ENCODE data around the gene NOTUM.
"Not testable (repeated sequence)": the region's sequence is repeated elsewhere in the genome, so short reads cannot be mapped to it uniquely, and the experiment has no call there.

The NOTUM gene

DNA sequence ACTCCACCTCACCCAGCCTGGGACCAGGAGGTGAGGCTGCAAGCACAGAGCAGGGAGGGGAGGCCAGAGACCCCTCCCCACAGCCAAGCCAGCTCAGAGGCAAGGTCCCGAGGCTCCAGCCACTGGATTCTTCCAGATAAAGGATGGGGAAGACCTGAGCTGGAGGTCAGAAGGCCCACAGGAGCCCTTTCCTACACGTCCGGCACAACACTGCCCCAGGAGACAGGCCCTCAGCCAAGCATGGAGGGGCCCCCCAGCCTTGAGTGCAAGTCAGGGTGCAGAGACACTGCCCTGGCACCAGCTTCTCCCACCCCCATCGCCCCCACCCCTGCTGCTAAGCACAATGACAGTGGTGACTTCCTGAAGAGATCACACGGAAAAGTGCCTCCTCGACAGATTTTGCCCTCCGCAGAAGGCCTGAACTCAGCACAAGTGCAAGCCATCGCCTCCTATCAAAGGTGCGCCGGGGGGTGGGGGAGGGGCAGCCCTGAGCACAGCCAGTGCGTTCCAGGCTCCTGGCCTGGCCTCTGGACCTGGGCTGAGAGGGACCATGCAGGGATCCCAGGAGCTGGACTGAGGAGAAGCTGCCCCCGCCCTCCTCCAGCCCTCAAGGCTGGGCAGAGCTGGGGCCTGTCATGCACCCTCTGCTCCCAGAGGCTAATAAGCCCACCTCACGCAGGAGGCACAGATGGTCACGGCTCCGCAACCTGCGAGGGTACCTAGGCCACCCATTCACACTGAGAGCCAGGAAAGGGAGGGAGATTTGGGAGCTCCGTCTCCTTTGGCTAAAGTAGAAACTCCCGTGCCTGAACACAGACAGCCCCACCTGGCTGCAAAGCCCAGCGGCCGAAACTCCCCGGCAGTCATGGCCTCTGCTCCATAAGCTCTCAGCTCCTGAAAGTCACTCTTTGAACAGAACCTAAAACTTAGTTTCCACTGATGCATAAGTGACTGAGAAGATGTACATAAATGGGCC lies 36.1 kb downstream of the NOTUM start:
- no peak for DNase-seq (ENCODE audit: low read depth in 2 of 2)

DNA sequence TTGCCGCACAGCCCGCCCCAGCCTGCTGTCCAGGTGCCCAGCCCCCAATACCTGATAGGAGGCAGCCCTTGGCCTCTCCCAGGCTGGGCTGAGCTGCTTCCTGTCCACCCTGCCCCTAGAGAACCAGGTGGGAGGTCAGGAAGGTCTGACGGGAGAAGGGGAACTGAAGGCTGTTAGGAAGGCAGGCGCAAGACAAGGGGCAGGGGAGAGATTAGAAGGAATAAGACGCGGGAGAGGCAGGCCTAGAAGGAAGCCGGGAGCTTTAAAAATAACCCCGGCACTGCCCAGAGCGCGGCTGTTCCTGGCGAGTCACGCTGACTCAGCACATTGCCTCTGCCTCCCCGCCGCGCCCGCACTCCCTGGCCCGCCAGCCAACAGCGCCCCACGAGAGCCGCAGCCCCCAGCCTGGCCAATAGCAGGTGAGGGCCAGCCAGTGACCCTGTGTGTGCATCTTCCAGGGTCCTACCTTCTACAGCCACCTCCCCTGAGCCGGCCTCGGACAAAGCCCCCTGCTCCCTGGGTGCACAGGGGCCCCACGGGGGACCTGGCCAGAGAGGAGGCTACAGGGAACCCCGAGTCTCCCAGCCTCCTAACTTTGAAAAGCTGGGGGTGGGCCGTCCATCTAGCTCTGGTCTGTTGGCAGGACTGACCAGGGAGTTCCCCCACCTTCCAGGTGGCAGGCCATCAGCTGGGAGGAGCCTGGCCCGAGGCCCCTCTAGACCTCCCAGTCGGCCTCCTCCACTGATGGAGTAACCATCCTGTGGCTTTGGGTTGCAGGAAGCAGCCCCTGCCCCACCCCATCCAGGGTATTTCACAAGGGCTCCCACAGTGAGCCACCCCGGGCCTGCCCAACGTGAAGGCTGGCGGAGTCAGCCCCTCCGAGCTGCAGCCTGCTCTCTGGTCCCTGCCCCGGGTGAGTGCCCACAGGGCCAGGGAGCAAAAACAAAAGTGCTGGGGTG lies 37.4 kb downstream of the NOTUM start:
- no peak for DNase-seq (ENCODE audit: low read depth in 2 of 2)

DNA sequence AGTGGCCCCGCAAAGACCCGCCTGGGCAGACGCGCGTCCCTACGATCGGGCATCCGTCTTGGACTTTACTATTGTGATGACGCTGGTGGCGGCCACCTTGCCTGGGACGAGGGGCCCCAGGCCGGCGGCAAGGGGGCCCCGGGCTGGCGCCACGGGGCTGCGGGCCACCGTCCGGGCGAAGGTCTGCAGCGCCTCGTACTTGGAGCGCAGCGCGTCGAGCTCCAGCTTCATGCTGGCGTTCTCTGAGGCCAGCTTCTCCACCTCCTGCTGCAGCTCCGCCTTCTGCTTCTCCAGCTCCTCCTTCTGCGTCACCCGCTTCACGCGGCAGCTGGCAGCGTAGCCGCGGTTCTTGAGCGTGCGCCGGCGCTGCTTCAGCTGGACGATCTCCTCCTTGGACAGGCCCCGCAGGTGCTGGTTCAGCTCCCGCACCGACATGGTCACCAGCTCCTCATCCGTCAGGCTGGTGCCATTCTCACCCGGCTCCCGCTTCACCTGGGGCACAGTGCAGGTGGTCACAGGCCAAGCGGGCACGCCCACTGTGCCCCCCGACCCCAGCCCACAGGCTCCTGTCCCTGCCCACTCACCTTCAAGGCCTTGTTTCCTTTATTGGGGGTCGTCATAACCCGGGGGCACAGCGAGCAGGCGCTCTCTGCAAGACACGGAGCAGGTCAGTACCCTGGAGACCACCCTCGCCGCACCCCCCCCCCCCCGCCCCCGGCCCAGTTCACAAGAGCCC lies 38.3 kb downstream of the NOTUM start:
- no peak for DNase-seq (ENCODE audit: low read depth in 2 of 2)

DNA sequence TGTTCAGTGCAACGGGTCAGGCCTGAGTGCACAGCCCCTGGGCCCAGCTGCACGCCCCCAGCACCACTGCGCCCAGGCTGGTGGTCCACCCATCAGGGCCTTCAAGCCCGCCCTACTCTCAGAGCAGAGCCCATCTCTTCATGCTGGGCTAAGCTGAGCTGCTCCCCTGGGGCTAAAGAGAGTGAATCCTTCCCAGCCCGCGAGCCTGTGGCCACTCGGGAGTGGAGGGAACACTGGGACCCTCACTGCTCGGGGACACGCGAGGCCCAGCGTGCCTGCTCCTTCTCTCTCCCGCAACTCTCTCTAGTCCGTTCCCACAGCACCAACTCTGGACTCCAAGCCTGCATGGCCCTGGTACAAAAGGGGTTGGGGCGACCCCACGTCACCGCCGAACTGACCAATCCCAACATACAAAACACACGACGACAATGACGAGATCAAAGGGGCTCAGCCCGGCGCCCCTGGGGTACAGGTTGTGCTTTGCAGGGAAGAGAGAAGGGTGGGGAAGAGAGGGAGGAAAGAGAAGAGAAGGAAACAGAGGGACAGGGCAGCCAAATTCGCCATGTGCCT lies 38.9 kb downstream of the NOTUM start:
- no peak for DNase-seq (ENCODE audit: low read depth in 2 of 2)

DNA sequence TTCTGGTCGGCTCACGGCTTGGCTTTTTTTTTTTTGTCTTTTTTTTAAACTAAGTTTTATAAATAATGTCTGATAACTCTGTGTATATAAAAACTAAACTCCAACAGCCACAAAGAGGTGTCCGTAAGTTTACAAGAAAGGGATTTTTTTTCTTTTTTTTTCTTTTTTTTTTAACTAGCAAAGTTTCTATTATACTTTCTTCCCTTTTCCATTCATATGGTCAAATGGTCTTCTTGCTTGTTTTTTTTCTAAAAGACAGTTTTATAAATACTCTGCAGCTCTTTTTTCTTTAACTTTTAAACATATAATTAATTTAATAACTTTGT lies 39.5 kb downstream of the NOTUM start:
- no peak for DNase-seq (ENCODE audit: low read depth in 2 of 2)

DNA sequence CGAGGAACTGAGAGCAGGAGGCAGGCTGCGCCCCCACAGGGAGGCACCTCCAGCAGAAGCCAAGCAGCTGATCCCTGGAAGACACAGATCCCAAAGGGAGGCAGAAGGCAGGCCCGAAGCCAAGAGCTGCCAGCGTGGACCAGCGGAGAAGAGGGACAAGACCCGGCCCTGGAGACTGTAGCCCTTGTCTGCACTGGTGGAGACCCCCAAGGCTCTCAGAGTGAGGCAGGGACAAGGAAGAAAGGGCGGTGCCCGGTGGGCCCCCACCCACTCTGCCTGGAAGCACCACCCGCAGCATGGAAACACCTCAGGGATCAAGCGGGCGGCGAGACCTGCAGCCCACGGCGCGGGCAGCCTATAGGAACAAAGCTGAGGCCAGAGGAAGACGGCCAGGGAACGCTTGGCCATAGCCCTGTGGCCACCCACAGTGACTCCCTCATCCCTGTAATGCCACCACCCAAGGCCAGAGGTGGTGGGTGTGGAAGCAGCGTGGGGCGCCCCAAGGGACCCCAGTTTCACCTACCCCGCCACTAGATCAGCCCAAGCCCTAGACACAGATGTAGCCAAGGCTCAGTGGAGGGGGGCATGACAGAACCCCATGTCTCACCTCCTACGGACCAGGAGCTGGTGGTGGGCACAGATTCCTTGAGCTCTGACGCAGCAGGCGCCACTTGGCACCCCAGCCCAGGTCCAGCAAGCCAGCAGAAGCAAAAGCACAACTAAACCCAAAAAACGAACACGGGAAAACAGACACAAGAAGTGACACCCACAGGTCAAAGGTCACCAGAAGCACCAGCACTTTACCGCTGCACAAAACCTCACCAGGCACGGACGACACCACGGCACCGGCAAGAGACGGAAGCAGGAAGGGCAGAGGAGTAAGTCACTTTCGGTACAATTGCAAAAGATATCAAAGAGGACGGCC lies 40.1 kb downstream of the NOTUM start:
- no peak for DNase-seq (ENCODE audit: low read depth in 2 of 2)

DNA sequence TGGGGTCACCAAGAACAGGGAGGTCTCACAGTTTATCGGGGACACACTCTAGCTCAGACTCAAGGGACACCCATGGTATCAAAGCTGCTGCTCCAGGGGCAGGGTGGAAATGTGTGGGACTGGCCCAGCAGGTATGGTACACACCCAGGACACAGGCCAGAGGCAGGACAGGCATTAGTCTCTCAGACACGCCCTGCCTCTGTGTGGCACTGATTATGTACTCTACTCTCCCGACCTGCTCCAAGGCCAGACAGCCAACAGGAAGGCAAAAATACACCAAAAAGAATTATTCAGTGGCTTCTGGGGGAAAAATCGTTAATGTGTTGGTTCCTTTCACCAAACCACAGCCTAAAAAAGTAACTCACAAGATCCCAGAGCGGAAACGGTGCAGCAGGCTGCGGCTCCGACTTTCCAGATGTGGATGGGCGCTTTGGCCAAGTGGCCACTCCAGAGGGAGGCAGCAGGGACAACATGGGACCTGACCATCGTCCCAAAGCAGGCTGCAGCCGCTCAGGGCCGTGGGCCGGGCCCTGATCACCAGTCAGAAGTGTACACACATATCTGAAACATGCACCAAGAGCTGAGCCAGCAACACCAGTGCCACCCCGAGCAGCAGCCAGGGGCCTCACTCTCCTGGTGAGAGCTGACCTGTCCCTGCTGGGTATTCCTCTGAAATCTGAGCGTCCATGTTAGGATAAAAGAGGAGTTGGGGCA lies 42.0 kb downstream of the NOTUM start:
- no peak for DNase-seq (ENCODE audit: low read depth in 2 of 2)

DNA sequence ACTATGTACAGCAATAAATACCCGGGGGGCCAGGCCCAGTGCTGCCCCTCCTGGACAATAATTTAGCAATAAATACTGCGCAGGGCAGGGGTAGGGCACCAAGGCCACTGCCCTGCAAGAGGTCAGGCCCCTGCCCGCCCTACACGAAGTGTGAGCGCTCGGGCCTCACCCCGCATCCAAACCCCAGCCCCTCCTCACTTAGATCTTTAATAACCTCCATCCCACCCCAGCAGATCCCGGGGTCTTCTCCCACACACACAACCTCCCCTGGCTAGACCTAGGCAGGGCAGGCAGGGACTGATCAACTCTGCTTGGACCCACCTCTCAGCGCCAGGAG lies 42.7 kb downstream of the NOTUM start:
- not testable (repeated sequence) for DNase-seq (ENCODE audit: low read depth in 2 of 2)

DNA sequence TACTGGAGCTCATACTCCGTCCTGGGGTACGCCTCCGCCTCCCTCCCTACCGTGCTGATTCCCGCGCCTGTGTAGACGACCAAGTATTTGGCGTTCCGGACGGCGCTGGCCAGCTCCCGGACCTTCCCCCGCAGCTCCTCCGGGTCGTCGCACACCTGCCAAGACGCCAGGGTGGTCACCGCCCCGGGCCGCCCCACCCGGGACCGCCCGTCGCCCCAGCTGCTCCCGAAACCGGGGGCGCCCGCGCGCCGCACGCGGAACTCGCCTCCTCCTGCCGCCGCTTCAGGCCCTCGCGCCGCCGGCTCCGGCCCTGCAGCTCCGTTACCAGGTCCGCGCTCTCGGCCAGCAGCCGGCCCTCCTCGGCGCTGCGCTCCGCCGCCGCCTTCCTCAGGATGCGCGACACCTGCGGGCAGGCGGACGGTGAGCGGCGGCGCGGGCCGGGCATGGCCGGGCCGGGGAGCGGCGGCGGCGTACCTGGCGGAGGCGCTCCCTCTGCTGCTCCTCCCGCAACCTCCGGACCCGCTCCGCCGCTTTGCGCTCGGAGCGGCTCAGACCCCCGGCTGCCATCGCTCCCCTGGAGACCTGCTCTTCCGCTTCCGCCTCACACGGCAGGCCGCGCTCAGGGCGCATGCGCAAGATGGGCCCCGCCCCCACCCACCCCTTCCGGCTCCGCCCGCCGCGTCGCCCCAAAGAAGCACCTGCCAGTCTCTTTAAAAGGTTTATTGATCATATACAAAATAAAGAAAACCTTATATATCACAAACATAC lies 43.2 kb downstream of the NOTUM start, which contains the start of gene SIRT7:
SIRT7 (minus strand) TSS at position 612 of the 768 bp plus-strand sequence; CDS start at position 567, 45 bp downstream.
- DNase-seq (ENCODE audit: low read depth in 2 of 2): no peak

DNA sequence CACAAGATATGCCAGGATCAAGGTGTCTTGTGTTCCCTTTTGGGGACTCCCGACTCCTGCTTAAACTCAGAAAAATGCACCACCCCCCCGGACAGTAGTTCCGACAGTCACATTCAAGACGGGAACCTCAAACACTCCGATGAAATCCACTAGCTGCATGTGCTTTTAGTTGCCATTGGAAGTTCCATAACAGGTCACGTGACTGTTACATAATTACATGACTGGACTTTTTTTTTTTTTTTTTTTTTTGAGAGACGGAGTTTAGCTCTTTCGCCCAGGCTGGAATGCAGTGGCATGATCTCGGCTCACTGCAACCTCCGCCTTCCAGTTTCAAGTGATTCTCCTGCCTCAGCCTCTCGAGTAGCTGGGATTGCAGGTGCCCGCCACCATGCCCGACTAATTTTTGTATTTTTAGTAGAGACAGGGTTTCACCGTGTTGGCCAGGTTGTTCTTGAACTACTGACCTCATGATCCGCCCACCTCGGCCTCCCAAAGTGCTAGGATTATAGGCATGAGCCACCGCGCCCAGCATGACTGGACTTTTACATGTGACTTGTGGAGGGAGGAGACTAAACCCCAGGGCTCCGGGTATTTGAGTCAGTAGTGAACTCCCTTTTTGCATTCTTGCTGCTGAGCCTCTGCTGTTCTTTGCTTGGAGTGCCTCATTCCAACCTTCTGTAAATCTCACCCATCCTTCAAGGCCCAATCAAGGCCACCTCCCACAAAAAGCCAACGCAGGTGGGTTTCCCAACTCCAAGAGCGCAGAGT lies 44.6 kb downstream of the NOTUM start:
- no peak for DNase-seq (ENCODE audit: low read depth in 2 of 2)

DNA sequence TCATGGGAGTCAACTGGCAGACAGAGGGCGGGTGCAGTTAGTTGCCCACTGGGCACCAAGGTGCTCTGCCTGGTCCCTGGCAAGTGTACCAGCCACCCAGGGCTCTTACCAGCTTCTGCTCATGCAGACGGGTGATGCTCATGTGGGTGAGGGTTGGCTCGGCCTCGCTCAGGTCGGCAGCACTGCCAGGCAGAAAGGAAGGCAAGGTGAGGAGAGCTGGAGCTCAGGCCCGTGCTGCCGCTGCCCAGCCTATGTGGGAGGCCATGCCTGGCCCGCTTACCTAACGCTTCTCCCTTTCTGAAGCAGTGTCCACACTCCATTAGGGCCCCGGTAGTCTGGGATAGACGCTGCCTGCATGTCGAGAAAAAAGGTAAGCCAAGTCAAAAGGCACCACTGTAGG lies 45.7 kb downstream of the NOTUM start:
- DNase-seq (ENCODE audit: low read depth in 2 of 2): no peak

DNA sequence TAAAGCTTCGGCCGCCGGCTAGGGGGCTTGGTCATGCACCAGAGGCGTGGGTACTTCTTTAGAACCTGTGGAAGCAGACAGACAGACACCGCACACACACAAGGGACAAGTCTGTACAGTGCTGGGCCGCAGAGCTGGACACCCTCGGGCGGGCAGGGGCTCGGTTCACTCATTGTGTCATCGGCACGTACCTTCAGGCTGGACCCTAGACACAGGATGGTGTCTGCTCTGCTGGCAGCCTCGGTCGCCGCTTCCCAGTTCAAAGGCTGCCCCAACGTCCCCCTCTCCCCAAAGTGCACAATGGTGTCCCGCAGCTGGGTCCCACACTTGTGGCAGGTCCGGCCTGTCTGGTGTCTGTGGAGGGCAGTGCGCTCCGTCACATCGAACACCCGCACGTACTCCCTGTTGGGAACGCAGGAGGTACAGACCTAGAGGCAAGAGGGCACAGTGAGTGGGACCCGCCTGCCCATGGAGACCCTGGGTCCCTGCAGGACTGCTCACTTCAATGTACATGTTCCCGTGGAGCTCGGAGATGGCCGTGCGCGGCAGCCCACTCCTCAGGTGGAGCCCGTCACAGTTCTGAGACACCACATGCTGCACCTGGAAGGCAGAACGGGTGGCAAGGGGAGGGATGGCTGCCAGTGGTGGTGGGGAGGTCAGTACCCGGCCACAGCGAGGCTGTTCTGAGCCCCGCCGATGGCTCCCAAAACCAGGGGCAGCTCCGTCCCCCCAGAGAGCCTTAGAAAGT lies 46.7 kb downstream of the NOTUM start:
- DNase-seq (ENCODE audit: low read depth in 2 of 2): no peak

DNA sequence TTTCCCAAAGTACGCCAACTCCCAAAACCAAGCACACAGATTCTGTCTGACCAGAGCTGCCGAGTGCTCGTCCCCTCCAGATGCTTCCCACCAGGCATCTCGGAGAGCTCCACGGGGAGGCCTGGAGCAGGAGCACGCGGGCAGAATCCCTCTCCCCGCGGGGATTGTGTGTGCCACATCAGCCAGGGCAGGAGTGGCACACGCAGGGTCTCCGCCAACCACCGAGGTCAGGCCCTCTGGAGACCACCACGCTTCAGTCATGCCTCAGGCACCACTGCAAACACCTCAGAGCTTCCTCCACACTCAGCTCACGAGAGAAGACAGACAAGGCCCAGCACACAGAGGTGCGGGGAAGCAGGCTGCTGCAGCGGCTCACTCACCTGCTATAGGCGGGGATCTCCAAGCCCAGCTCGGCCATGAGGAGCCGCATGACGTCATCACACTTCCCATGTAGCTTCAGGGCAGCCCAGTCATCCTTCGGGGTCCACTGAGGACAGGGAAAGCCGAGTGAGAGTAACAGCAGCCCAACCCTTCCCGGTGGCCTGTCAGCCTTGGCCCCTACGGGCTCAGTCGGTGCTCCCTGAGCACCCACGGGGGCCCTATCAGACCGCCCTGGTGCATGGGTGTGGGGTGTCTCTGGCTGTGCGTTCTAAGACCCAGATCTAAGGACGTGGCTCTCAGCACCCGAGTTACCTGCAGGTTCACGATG lies 47.4 kb downstream of the NOTUM start:
- no peak for DNase-seq (ENCODE audit: low read depth in 2 of 2)

DNA sequence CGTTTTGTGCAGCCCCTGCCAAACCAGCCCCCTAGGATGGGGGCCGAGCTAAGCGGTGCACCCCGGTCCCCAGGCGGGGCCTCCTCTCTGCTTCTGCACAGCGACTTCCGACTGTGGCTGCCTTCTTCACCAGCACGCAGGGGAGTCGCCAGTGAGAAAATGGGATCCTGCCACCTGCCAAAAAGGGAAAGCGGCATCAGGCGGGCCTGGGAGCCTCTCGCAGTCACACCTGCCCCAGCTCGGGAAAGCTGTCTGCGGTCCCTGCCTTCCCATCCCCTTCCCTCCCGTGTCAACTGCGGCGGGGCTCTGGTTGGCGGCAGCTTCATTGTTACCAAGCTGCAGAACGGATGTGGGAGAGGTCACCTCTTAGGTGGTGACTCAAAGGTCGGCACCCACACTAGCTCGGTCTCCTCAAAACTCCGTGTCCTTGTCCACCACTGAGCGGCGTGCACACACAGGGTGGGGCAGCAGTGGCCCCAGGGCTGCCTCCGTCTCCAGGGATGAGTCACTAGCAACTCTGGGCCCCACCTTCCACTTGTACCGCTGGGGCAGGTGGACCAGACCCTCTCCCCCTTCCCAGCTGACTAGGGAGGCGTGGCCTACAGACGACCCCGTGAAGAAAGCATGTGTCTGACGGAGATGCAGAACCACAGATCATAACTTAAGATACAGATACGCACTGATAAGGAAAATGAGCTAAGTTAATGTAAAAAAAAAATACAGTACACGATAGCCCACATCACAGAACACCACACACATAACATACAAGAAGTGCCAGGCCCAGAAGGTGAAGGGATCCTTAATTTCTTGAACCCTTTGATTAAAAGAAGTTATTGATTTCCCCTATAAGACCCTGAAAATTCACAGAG lies 48.3 kb downstream of the NOTUM start:
- no peak for DNase-seq (ENCODE audit: low read depth in 2 of 2)

DNA sequence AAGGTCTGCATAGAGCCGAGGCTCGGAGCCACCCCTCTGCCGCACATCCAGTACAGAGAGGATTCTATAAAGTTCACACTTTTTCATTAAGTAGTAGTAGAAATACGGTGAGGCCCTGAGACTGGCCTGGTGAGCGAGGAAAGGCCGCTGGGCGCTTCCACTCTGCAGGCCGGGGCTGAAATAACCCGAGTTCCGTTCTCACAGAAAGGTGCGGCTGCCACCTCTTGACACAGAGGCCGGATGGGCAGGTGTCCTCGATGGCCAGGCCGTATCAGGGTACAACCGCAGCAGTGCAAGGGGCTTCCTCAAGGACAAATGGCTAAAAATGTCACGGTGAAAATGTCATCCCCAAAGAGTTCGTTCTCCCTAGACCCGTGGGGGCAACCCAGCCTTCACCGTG lies 49.0 kb downstream of the NOTUM start:
- DNase-seq (ENCODE audit: low read depth in 2 of 2): no peak

Measured in fibroblast of skin of left quadriceps (primary cell).